Measurements from ENCODE around the gene PHLDB1.

DNA sequence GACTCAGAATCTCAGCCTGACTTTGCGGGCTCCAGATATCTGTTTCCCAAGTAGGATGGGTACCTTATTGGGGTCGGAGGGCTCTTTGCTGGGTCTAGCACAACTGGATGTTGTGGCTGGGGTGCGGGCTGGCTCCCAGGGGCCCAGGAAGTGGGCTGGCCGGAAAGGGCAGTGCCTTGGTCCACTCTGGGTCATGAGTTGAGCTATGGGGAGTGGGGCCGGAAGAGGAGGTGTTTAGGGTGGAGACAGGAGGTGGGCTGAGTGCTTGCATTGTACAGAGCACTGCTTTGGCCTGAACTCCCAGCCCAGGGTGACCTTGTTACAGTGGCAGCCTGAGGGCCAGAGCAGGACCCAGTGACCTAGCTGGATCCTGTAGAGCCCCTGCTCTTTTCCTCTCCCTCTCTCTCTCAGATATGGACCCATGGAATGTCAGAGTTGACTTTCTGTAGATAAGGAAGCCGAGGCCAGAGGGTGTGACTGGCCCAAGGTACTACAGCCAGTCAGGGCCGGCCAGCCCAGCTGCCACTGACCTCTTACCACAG is 13.2 kb downstream of the PHLDB1 start:
- no peak for TF ChIP-seq CTCF (IDR thresholded peaks at IDR 0.05; ENCODE audit: low read length)
- TF ChIP-seq EZH2 (IDR thresholded peaks at IDR 0.05; ENCODE audit: borderline replicate concordance, low read length) = no peak

Measured in OCI-LY1 (cell line).